ENCODE results near the gene SHISA8. TPM values are rescaled to one million over a fixed set of nuclear protein-coding genes. Genes with fewer than 3 reads are reported as not detected.

The SHISA8 gene
- total RNA-seq, 1 experiment from 2014 or later: 2.3 TPM

DNA sequence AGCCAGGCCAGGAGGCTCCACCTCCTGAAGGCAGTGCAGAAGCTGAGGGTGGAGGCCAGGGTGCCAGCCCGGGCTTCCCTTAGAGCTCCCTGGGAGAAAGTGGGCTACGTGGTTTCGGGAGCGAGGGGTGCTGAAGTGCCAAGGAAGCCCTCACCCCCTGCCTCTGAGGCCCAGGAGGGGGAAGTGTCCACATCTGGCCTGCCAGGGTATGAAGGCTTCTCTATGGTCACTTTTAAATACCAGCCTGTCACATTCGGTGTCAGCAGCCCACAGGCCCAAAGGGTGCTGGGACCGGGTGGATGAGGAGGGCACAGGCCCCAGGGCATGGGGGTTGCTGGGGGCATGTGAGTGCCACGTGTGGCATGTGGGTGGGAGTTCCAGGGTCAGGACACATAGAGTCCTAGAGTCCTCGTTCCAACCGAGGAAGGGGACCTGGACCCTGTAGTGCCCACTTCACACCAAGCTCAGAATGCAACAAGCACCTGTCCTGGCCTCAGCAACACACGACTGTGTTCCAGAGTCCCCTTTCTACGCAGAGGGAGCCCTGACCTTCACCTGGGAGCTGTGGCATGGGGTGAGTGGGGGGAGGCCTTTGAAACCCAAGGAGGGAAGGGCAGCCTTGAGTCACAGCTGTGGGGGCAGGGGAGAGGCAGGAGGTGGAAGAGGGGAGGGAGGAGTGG is 1.7 kb downstream of the SHISA8 start:
- TF ChIP-seq EZH2 (IDR thresholded peaks at IDR 0.05; ENCODE audit: low read depth): no peak
- TF ChIP-seq, protein P1, sequence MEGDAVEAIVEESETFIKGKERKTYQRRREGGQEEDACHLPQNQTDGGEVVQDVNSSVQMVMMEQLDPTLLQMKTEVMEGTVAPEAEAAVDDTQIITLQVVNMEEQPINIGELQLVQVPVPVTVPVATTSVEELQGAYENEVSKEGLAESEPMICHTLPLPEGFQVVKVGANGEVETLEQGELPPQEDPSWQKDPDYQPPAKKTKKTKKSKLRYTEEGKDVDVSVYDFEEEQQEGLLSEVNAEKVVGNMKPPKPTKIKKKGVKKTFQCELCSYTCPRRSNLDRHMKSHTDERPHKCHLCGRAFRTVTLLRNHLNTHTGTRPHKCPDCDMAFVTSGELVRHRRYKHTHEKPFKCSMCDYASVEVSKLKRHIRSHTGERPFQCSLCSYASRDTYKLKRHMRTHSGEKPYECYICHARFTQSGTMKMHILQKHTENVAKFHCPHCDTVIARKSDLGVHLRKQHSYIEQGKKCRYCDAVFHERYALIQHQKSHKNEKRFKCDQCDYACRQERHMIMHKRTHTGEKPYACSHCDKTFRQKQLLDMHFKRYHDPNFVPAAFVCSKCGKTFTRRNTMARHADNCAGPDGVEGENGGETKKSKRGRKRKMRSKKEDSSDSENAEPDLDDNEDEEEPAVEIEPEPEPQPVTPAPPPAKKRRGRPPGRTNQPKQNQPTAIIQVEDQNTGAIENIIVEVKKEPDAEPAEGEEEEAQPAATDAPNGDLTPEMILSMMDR (conservative IDR thresholded peaks at IDR 0.05): no peak
- H3K27me3 ChIP-seq (ENCODE audit: insufficient read depth, low read depth): peaks cover 9% of the 10 kb centered on the region; the same call in 1 of the 2 replicates
- H3K4me1 ChIP-seq (replicated peaks; ENCODE audit: insufficient read depth): peaks cover 11% of the 10 kb centered on the region
- no peaks in the 10 kb centered on the region for H3K9me2 ChIP-seq (ENCODE audit: insufficient read depth)
- POLR2A ChIA-PET (ENCODE audit: unreplicated experiment): no interaction called here
- no peak overlapping the region for H2AFZ ChIP-seq
- H4K20me1 ChIP-seq (ENCODE audit: insufficient read depth): peaks cover 2% of the 10 kb centered on the region; the same call in 1 of the 2 replicates
- intact Hi-C loops (cut with micrococcal nuclease; ENCODE audit: unreplicated experiment): no loop called here
- no peak for DNase-seq
- no peaks in the 10 kb centered on the region for H3K9me3 ChIP-seq (ENCODE audit: insufficient read depth, low read depth)
- H3K36me3 ChIP-seq (ENCODE audit: low read depth): no peaks in the 10 kb centered on the region
- CTCF ChIA-PET: interaction anchor here (0.5 kb wide), 1 partner anchor 149 kb away, joined by 4 read pairs; no protein-coding TSS in a partner anchor
- no peak overlapping the region for H3K4me2 ChIP-seq
- no peaks in the 10 kb centered on the region for H3K79me2 ChIP-seq (ENCODE audit: low read depth)
- BruUV-seq (replicated peaks): no TSS peak
- H3K27ac ChIP-seq: no peak overlapping the region
- H3F3A ChIP-seq (ENCODE audit: insufficient read depth, low read depth): peaks cover 24% of the 10 kb centered on the region; the same call in 1 of the 2 replicates
- no peak overlapping the region for H3K4me3 ChIP-seq

DNA sequence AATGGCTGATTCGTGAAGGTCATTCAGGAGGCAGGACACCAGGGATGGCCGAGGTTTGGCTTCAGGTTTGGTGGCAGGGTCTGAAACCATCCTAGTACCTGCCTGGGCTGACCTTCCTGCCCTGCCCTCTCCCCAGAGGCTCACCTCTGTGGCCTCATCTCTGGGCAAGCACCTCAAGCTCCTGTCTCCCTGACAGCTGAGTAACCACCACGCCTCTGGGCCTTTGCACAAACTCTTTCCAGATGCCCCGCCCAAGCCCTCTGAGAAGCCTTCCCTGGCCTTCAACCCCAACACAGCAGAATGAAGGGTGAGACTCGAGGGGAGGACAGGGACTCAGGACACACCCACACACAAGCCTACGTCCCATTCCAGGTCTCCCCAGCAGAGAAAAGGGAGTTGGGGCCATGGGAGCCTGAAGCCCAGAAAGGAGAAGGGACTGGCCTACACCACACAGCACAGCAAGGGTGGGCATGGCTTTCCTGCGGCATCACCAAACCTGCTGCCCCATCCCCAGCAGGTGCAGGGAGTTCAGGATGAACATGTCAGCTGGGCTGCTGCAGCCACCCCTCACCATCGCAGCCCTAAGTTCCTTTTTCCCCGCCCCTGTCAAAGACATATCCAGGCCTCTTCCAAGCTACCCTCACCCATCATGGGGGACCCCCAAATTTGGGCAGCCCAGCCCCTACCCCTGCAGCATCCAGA is 2.4 kb downstream of the SHISA8 start:
- Histone ChIP-seq H3K27me3 (ENCODE audit: insufficient read depth, low read depth) (peaks cover 9% of the 10 kb centered on the region; the same call in 1 of the 2 replicates), H3K27ac (no peak overlapping the region), H3F3A (ENCODE audit: insufficient read depth, low read depth) (peaks cover 25% of the 10 kb centered on the region; the same call in 1 of the 2 replicates), H3K4me1 (replicated peaks; ENCODE audit: insufficient read depth) (0 out of 2 replicates have a peak, but pooled peaks cover 7% of the 10 kb centered on the region), H4K20me1 (ENCODE audit: insufficient read depth) (peaks cover 4% of the 10 kb centered on the region; the same call in 1 of the 2 replicates), H3K4me2 (no peak overlapping the region), H3K4me3 (no peak overlapping the region), H3K9me3 (ENCODE audit: insufficient read depth, low read depth) (no peaks in the 10 kb centered on the region), H3K36me3 (ENCODE audit: low read depth) (no peaks in the 10 kb centered on the region), H3K9me2 (ENCODE audit: insufficient read depth) (no peaks in the 10 kb centered on the region), H3K79me2 (ENCODE audit: low read depth) (no peaks in the 10 kb centered on the region), H2AFZ (no peak overlapping the region)
- POLR2A ChIA-PET (ENCODE audit: unreplicated experiment): no interaction called here
- TF ChIP-seq, protein P1 (conservative IDR thresholded peaks at IDR 0.05): no peak
- TF ChIP-seq EZH2 (IDR thresholded peaks at IDR 0.05; ENCODE audit: low read depth): no peak
- BruUV-seq (replicated peaks): no TSS peak
- DNase-seq: no peak
- CTCF ChIA-PET: no interaction called here
- intact Hi-C loops (cut with micrococcal nuclease; ENCODE audit: unreplicated experiment): no loop called here

DNA sequence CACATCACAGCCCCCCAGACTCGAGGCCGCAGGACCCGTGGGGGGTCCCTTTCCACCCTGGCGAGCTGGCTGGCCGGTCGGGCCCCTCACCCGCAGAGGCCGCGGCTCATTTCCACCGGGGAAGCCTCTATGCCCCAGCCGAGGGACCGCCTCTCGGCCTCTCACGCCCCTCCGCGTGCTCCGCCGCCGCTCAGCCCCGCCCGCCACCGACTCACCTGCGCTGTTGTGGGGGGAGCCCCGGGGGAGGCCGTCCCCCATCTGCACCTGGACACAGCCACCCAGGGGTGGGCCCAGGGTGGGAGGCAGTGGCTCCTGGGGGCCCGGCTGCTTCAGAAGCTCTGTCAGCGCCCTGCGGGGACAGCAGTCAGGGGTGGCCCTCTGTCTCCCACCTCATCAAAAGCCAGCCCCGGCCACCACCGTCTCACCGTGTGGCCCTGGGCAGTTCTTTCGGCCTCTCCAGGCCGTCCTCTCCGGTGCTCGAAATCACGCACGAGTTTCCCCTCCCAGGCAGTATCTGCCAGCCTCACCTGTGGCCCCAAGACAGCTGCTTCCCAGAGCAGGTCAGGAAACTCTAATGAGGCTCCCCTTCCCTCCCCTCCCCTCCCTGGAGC is 3.8 kb downstream of the SHISA8 start:
- Histone ChIP-seq H3K27me3 (ENCODE audit: insufficient read depth, low read depth) (peaks cover 9% of the 10 kb centered on the region; the same call in 1 of the 2 replicates), H3K79me2 (ENCODE audit: low read depth) (no peaks in the 10 kb centered on the region)
- CTCF ChIA-PET: interaction anchor here (0.6 kb wide), 1 partner anchor 158 kb away, joined by 3 read pairs; no protein-coding TSS in a partner anchor

More for the DNA sequence above, 3.8 kb downstream of the SHISA8 start:
- TF ChIP-seq, protein P1 (conservative IDR thresholded peaks at IDR 0.05): no peak
- TF ChIP-seq EZH2 (IDR thresholded peaks at IDR 0.05; ENCODE audit: low read depth): no peak
- Histone ChIP-seq H2AFZ (no peak overlapping the region), H3K9me2 (ENCODE audit: insufficient read depth) (no peaks in the 10 kb centered on the region), H3K4me3 (no peak overlapping the region), H3K36me3 (ENCODE audit: low read depth) (no peaks in the 10 kb centered on the region), H3K4me2 (no peak overlapping the region), H3K9me3 (ENCODE audit: insufficient read depth, low read depth) (no peaks in the 10 kb centered on the region), H3K4me1 (replicated peaks; ENCODE audit: insufficient read depth) (0 out of 2 replicates have a peak, but pooled peaks cover 7% of the 10 kb centered on the region), H3F3A (ENCODE audit: insufficient read depth, low read depth) (peaks cover 23% of the 10 kb centered on the region; the same call in 1 of the 2 replicates), H4K20me1 (ENCODE audit: insufficient read depth) (peaks cover 4% of the 10 kb centered on the region; the same call in 1 of the 2 replicates), H3K27ac (no peak overlapping the region)
- no peak for DNase-seq
- POLR2A ChIA-PET (ENCODE audit: unreplicated experiment): no interaction called here
- intact Hi-C loops (cut with micrococcal nuclease; ENCODE audit: unreplicated experiment): no loop called here
- BruUV-seq (replicated peaks): no TSS peak

Data from PC-9 (cell line).